IMR-90 (cell line): ENCODE measurements around the gene UNKL.

ENCODE experiments used
- BHLHE40 ChIP-seq: fragments of 150-350 bp; IDR thresholded peaks from 2 replicates; pipeline ENCODE4 v1.6.1; 2016; ENCODE audit warnings: mild to moderate bottlenecking, low read depth, low read length
- CTCF ChIP-seq: conservative IDR thresholded peaks from 2 replicates; pipeline ENCODE4 v1.5.1; 2012; ENCODE audit warnings: mild to moderate bottlenecking, low read depth, low read length, improper control_type of control experiment
- MAFK ChIP-seq: IDR thresholded peaks from 2 replicates; pipeline ENCODE4 v1.6.1; 2012; ENCODE audit warnings: low read depth, low read length, improper control_type of control experiment
- MXI1 ChIP-seq: IDR thresholded peaks from 2 replicates; pipeline ENCODE4 v1.6.1; 2012; ENCODE audit warnings: low read depth, mild to moderate bottlenecking, low read length, moderate library complexity, borderline replicate concordance
- POLR2A ChIP-seq: IDR thresholded peaks from 2 replicates; pipeline ENCODE4 v1.6.1; 2012; ENCODE audit warnings: mild to moderate bottlenecking, low read depth, low read length
- USF2 ChIP-seq: fragments of 150-350 bp; IDR thresholded peaks from 2 replicates; pipeline ENCODE4 v1.6.1; 2017; ENCODE audit warnings: mild to moderate bottlenecking, antibody characterized with exemption, low read length, low read depth

- TF ChIP-seq POLR2A (no peak), CTCF (no peak), MAFK (no peak), BHLHE40 (no peak), MXI1 (no peak), USF2 (no peak)
Measured at GRCh38 chr16:1313721-1314369, 100.7 kb downstream of the UNKL start.
